GM18505 (cell line): Measurements from ENCODE around the gene SAMD11.

Source experiments
- ATAC-seq: cut with Tn5 transposase; IDR thresholded peaks from one replicate; pipeline ENCODE4 v1.9.1; 2021; ENCODE audit not compliant: unreplicated experiment
- POLR2A ChIP-seq: IDR thresholded peaks from 4 replicates; pipeline ENCODE4 v1.6.1; 2011; ENCODE audit warnings: borderline replicate concordance; ENCODE audit not compliant: insufficient read depth, insufficient read length; ENCODE audit errors: extremely low read depth

The SAMD11 gene

DNA sequence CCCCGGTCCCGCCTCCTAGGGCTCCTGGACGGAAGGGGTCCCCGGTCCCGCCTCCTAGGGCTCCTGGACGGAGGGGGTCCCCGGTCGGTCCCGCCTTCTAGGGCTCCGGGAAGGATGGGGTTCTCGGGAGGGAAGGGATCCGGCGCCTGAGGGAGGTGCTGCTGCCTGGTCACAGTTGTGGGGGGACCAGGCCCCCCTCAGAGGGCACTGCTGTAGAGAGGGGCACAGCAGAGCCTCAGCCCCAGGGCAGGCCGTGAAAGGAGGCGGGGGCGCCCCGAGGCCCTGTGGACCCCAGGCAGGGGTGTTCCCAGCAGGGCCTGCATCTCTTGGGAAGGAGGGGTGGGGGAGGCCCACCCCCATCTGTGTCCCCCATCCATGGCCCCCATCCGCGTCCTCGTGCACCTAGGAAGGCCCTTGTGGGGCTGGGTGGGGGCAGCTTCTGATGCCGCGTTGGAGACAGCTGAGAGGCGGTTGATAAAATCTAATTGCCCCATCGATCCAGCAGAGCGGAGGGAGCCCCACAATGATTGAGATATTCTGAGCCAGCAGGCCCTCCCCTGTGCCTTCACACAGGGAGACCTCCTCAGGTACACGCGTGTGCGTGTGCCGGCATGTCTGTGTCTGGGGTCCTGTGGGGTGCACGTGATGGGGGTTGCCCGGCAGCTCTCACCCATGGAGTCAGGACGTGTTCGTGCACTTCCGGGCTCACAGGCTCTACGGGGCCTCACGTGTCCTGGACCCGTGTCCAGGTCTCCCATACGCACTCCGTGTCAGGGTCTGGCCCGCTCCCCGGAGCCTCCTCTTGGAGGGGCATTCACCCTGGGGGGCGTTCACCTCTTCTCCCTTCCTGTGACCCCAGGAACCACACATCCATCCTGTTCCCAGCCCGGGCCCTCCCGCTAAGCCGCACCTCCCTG lies 12.9 kb downstream of the SAMD11 start:
- no peak for ATAC-seq
- no peak for TF ChIP-seq POLR2A

DNA sequence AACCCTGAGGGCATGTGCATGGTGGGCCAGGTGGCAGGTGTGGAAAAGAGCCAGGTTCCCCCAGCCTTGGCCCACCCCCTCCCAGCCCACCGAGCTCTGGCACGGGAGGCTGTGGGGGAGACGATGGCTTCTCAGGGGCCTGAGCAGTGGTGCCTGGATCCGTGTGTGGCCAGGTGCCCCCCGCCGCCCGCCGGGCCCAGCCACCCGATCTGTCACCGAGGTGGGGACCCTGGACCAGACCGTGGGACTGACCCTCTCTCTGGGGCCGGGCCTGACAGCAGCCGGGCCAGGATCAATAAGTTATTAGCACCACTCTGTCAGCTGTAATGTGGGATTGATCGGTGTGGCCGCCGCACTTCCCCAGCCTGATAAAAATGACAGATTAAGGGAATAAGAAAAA lies 13.8 kb downstream of the SAMD11 start:
- TF ChIP-seq POLR2A, result no peak
- no peak for ATAC-seq

DNA sequence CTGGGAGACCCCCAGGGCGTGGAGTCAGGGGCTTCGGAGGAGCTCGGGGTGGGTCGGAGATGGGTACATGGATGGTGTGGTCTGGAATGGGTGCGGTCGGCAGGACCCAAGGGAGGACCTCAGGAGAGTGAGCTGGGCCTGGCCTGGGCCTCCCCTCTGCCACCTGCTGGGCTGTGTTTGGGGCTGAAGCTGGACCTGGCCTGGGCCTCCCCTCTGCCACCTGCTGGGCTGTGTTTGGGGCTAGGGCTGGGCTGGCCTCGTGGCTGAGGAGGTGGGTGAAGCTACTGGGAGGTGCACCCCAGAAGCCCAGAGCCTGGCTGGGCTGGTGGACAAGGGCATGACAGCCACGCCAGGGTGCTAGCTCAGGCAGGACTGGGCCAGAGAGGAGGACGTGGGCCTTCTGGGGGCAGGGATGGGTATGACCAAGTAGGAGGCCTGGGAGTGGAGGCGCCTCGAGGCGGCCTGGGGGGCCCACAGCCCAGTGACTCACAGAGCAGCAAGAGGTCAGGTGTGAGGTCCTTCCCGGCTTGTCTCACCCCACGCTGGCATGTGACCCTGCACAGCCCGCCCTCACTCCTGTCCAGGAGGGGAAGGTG lies 14.5 kb downstream of the SAMD11 start:
- no peak for TF ChIP-seq POLR2A

DNA sequence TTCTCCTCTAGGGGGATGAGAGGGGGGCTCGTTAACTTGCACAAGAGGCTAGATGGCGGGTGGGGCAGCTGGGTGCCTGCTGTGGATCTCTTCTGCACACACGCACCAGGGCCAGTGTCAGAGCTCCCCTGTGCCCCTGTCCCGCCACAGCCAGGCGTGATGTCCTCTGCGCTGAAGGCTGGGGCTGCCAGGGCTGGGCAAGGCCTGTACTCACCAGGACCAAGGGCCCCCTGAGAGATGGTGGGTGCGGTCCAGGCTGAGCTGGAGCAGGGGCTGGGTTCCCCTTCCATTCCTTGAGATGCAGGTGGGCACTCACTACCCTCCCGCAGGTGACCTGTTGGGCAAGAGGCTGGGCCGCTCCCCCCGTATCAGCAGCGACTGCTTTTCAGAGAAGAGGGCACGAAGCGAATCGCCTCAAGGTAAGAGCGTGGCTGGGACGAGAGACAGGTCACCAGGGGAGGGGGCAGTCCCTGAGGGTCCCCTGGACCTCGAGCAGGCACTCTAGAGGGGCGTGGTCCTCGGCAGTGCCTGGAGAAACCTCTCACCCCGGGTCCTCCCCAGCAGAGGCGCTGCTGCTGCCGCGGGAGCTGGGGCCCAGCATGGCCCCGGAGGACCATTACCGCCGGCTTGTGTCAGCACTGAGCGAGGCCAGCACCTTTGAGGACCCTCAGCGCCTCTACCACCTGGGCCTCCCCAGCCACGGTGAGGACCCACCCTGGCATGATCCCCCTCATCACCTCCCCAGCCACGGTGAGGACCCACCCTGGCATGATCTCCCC lies 15.2 kb downstream of the SAMD11 start:
- no peak for ATAC-seq
- no peak for TF ChIP-seq POLR2A

More for the DNA sequence above, 14.5 kb downstream of the SAMD11 start:
- no peak for ATAC-seq

DNA sequence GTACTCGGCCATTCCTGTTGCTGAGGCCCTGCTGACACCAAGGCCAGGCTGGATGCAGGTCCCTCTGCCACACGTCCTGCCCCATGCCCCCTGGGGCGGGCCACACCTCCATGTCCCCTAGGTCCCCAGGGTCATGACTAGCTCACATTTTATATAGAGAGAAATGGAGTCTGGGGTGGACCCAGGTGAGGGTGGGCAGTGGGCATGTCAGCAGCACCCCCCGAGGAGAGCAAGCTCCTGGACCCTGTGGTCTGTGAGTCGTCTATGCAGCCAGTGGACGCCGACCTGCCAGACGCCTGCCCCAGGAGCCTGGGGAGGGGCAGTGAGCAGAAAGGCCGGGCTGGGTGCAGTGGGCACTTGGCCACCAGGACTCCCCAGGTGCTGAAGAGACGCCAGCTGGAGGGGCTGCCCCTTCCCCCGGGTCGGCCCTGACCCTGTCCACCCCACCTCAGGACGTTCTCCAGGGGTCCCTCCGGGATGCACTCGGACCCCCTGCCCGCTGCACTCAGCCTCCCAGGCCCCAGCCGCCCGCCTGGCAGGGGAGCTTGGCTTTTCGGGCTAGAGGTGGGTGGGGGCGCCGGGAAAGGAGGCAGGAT lies 15.9 kb downstream of the SAMD11 start:
- TF ChIP-seq POLR2A, result no peak
- no peak for ATAC-seq

DNA sequence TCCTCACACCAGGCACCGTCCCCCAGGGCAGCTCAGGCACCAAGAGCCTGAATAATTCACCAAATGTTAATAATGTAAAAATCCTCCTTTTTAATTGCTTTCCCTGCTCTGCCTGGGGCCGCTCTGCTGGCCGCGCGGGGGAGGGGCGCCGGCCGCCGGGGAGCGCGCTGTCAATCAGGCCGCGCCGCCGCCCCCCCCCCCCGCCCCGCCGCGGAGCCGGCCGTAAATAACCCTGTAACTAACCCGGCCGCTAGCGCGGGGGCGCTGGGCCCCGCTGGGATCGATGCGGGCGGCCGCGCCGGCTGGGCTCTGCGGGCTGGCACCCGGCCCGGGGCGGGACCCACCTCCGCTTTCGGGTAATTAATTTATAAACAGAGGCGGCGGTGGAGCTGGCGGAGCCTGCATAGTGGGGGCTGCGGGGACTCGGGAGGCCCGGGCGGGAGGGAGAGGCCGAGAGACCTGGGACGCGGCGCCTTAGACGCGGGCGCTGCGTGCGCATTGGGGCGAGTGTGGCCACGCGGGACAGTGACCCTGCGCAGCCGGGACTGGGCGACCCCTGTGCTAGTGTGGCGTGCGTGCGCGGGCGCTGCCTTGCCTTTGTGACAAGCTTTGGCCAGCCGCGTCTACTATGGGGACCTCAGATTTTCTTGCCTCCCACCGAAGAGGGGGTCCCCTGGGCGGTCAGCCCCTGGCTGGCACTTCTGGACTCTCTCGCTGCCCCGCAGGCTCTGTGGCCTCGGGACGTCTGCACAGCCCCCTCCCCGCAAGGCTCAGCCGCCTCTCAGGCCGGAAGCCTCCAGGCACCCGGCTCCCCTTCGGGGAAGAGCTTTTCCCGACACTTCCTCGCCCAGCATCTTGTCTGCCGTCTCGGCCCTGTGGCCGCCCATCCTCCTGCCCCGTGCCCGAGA lies 16.6 kb downstream of the SAMD11 start:
- no peak for ATAC-seq
- no peak for TF ChIP-seq POLR2A

DNA sequence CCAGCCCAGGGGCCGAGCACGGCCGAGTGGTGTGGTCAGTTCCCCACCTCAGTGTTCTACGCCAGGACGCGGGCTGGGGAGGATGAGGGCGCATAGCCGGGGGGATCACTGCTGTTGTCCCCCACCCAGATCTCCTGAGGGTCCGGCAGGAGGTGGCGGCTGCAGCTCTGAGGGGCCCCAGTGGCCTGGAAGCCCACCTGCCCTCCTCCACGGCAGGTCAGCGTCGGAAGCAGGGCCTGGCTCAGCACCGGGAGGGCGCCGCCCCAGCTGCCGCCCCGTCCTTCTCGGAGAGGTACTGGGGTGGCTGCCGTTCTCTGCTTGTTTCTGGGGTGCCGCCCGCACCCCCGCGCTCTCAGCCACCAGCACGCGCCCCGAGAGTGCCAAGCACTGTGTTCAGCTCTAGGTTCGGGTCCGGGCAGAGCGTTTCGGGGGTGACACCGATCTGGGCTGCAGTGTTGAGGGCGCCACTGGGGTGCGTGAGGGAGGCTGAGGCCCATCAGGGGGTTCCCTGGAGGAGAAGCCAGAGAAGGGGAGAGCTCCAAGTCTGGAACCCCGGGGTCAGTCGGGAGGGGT lies 17.4 kb downstream of the SAMD11 start:
- no peak for ATAC-seq
- no peak for TF ChIP-seq POLR2A

DNA sequence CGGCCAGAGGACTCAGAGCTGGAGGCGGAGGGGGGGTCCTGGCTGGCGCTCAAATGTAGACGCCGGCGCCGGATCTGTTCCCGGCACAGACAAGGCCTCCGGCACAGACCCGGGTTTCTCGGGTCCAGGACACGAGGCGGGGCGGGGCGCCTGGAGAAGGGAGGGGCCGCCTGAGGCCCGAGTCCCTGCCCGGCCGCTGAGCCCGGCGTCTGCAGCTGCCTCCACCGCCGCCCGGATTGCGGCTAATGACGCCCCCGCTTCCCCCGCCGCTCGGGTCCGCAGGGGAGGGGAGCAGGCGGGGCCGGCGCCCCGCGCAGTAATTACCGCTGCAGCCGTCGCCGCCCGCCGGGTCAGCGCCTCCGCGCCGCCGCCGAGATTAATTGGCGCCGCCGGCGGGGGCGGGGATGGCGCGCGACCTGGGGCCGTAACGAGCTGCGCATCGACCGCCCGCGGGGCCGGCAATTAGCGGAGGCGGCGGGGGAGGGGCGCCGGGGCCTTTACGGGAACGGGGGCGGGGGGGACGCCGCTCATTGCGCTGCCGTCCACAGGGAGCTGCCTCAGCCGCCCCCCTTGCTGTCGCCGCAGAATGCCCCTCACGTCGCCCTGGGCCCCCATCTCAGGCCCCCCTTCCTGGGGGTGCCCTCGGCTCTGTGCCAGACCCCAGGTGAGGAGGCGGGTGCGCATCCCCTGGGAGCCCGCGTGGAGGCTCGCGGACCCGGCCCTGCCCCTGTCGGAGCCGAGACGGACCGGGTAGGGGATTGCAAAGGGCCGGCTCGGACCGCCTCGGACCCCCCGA lies 18.1 kb downstream of the SAMD11 start:
- TF ChIP-seq POLR2A, result no peak
- no peak for ATAC-seq

DNA sequence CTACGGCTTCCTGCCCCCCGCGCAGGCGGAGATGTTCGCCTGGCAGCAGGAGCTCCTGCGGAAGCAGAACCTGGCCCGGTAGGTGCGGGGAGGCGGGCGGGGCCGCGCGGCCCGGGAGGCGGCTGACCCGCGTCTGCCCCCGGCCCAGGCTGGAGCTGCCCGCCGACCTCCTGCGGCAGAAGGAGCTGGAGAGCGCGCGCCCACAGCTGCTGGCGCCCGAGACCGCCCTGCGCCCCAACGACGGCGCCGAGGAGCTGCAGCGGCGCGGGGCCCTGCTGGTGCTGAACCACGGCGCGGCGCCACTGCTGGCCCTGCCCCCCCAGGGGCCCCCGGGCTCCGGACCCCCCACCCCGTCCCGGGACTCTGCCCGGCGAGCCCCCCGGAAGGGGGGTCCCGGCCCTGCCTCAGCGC lies 18.7 kb downstream of the SAMD11 start:
- TF ChIP-seq POLR2A, result no peak
- ATAC-seq, result no peak

DNA sequence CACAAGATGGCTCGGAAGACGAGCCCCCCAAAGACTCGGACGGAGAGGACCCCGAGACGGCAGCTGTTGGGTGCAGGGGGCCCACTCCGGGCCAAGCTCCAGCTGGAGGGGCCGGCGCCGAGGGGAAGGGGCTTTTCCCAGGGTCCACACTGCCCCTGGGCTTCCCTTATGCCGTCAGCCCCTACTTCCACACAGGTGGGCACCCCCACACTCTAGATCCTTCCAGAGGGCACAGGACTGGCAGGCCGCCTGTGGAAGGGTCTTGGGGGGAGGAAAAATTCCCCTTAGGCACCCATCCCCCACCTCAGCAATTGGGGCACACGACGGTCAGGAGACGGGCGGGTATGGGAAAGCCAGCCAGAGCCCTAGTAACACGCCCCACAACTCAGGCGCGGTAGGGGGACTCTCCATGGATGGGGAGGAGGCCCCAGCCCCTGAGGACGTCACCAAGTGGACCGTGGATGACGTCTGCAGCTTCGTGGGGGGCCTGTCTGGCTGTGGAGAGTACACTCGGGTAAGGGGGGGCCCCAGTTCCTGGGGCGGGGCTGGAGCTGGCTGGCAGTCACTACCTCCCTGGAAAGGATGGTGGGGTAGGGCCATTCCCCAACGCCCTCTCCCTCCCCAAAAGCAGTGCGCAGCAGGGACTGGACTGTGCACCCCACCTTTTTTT lies 19.3 kb downstream of the SAMD11 start:
- no peak for ATAC-seq
- no peak for TF ChIP-seq POLR2A

DNA sequence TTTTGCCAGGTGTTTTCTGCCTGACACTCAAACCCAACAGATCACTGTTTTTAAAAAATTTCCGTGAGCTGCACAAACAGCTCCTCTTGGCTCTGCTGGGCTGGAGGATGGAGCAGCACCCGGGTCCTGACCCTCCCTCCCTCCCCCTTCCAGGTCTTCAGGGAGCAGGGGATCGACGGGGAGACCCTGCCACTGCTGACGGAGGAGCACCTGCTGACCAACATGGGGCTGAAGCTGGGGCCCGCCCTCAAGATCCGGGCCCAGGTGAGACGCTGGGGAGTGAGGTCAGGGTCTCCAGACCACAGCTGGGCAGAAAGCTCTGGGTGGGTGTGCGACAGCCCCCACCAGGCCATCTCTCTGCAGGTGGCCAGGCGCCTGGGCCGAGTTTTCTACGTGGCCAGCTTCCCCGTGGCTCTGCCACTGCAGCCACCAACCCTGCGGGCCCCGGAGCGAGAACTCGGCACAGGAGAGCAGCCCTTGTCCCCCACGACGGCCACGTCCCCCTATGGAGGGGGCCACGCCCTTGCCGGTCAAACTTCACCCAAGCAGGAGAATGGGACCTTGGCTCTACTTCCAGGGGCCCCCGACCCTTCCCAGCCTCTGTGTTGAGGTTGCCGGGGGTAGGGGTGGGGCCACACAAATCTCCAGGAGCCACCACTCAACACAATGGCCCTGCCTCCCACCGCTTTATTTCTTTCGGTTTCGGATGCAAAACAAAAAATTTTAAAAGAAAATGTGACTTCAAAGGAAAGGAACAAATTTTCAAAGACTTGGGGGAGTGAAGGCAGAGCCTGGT lies 20.0 kb downstream of the SAMD11 start:
- TF ChIP-seq POLR2A, result no peak
- no peak for ATAC-seq
